Panc1 (cell line): ENCODE results near the gene TRMT61B. TPM values are rescaled to one million over a fixed set of nuclear protein-coding genes. Genes with fewer than 3 reads are reported as not detected.

ENCODE experiments used
- ATAC-seq: fragments of 200-7000 bp; cut with Tn5 transposase; 2 replicates; pipeline ENCODE4 v1.9.1; 2020; ENCODE audit warnings: mild to moderate bottlenecking, moderate library complexity
- BruUV-seq: library from RNA; stranded (reverse); fragments of 400-500 nt; replicated peaks from 2 replicates; lab custom pipeline; 2021; lab: Mats Ljungman, UMichigan
- CTCF ChIA-PET: fragments of 300-600 bp; sonication (Branson Sonifier 250); formaldehyde crosslinking; loops from one replicate; lab custom pipeline; 2022; ENCODE audit warnings: antibody characterized with exemption; lab: Charles Lee
- POLR2A ChIA-PET: fragments of 300-600 bp; sonication (Branson Sonifier 250); formaldehyde crosslinking; loops from one replicate; lab custom pipeline; 2022; ENCODE audit warnings: antibody characterized with exemption; lab: Charles Lee
- DNase-seq: peaks from one replicate; pipeline ENCODE4 v3.0.0-alpha.2; 2010; ENCODE audit warnings: low read depth, low spot score
- H3K27ac ChIP-seq: 2 replicates; pipeline ENCODE4 v1.5.1; 2011; ENCODE audit warnings: mild to moderate bottlenecking, low read length, inconsistent platforms
- H3K27me3 ChIP-seq: fragments of 200-500 bp; sonication (Bioruptor generic); 2 replicates; pipeline ENCODE4 v1.6.0; 2014; ENCODE audit warnings: low read length, inconsistent platforms; ENCODE audit not compliant: control insufficient read depth, insufficient read depth
- H3K36me3 ChIP-seq: fragments of 200-500 bp; sonication (Bioruptor generic); 2 replicates; pipeline ENCODE4 v1.5.1; 2014; ENCODE audit warnings: inconsistent platforms, mild to moderate bottlenecking, low read length, moderate library complexity; ENCODE audit not compliant: control insufficient read depth, insufficient read depth
- H3K4me1 ChIP-seq: 2 replicates; pipeline ENCODE4 v1.5.1; 2011; ENCODE audit warnings: inconsistent platforms, mild to moderate bottlenecking, low read length, moderate library complexity; ENCODE audit not compliant: control insufficient read depth, insufficient read depth
- H3K4me3 ChIP-seq, 2 experiments: 2 replicates each; pipeline ENCODE4 v1.5.1; 2011 to 2012; ENCODE audit warnings: low read depth in 2 of 2, low read length in 2 of 2, mild to moderate bottlenecking in 2 of 2, inconsistent platforms in 1 of 2, moderate library complexity in 1 of 2
- H3K9me3 ChIP-seq: fragments of 200-500 bp; sonication (Bioruptor generic); 2 replicates; pipeline ENCODE4 v1.5.1; 2014; ENCODE audit warnings: low read depth, mild to moderate bottlenecking, inconsistent platforms, low read length, moderate library complexity; ENCODE audit not compliant: control insufficient read depth, insufficient read depth
- CTCF ChIP-seq: fragments of 450-650 bp; IDR thresholded peaks from 2 replicates; pipeline ENCODE4 v1.5.1; 2017; ENCODE audit warnings: mild to moderate bottlenecking
- POLR2AphosphoS5 ChIP-seq: IDR thresholded peaks from 2 replicates; pipeline ENCODE4 v1.6.1; 2012; ENCODE audit warnings: mild to moderate bottlenecking, low read depth, low read length, moderate library complexity
- SIN3A ChIP-seq: IDR thresholded peaks from 2 replicates; pipeline ENCODE4 v1.6.1; 2012; ENCODE audit warnings: low read depth, mild to moderate bottlenecking, low read length, moderate library complexity, borderline replicate concordance; ENCODE audit not compliant: insufficient read depth
- TCF7L2 ChIP-seq: IDR thresholded peaks from 2 replicates; pipeline ENCODE4 v1.6.1; 2011; ENCODE audit warnings: mild to moderate bottlenecking, low read depth, low read length, inconsistent platforms
- in situ Hi-C: cut with HindIII; loops from 2 replicates; pipeline ENCODE4 v1.10.0; 2016; ENCODE audit warnings: low sequenced_read_pairs, low pct_unique_long_range_greater_than_20kb
- intact Hi-C: fragments of 100-400 bp; cut with micrococcal nuclease; formaldehyde crosslinking; loops from one replicate; pipeline ENCODE4 v1.10.0; 2022; ENCODE audit not compliant: unreplicated experiment
- total RNA-seq: library from RNA; stranded (reverse); gene quantifications from one replicate; pipeline ENCODE4 v1.2.1, GENCODE V29; 2021; ENCODE audit not compliant: unreplicated experiment
- TF ChIP-seq, protein P1 (sequence below), 2 experiments: IDR thresholded peaks; 2 replicates each; pipeline ENCODE4 v1.6.1; 2011 to 2012; ENCODE audit warnings: low read depth in 2 of 2, control low read depth in 1 of 2, low read length in 1 of 2, mild to moderate bottlenecking in 1 of 2, moderate library complexity in 1 of 2; ENCODE audit not compliant: insufficient read depth in 1 of 2

The TRMT61B gene
- total RNA-seq, 1 experiment from 2014 or later = 14.3 TPM

- H3K4me3 ChIP-seq = no peak overlapping the region
- ChIA-PET CTCF (no interaction called here), POLR2A (interaction anchor here (0.6 kb wide), 3 partner anchors 9 to 72 kb away, joined by 3 to 4 read pairs (median 3); no protein-coding TSS in a partner anchor)
- no peak for ATAC-seq
- H3K27me3 ChIP-seq = no peaks in the 10 kb centered on the region
- no peaks in the 10 kb centered on the region for H3K36me3 ChIP-seq
- no TSS peak for BruUV-seq
- intact Hi-C loops (no loop called here), in situ Hi-C loops (no loop called here)
- H3K4me1 ChIP-seq = no peaks in the 10 kb centered on the region
- DNase-seq = no peak
- no peak overlapping the region for H3K27ac ChIP-seq
- H3K9me3 ChIP-seq = no peaks in the 10 kb centered on the region
- TF ChIP-seq CTCF = no peak
- TF ChIP-seq SIN3A = no peak
- TF ChIP-seq POLR2AphosphoS5 = no peak
- TF ChIP-seq, protein P1, sequence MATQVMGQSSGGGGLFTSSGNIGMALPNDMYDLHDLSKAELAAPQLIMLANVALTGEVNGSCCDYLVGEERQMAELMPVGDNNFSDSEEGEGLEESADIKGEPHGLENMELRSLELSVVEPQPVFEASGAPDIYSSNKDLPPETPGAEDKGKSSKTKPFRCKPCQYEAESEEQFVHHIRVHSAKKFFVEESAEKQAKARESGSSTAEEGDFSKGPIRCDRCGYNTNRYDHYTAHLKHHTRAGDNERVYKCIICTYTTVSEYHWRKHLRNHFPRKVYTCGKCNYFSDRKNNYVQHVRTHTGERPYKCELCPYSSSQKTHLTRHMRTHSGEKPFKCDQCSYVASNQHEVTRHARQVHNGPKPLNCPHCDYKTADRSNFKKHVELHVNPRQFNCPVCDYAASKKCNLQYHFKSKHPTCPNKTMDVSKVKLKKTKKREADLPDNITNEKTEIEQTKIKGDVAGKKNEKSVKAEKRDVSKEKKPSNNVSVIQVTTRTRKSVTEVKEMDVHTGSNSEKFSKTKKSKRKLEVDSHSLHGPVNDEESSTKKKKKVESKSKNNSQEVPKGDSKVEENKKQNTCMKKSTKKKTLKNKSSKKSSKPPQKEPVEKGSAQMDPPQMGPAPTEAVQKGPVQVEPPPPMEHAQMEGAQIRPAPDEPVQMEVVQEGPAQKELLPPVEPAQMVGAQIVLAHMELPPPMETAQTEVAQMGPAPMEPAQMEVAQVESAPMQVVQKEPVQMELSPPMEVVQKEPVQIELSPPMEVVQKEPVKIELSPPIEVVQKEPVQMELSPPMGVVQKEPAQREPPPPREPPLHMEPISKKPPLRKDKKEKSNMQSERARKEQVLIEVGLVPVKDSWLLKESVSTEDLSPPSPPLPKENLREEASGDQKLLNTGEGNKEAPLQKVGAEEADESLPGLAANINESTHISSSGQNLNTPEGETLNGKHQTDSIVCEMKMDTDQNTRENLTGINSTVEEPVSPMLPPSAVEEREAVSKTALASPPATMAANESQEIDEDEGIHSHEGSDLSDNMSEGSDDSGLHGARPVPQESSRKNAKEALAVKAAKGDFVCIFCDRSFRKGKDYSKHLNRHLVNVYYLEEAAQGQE (IDR thresholded peaks at IDR 0.05; ENCODE audit: insufficient read depth in 1 of 2, low read depth in 2 of 2, low read length in 1 of 2) = no peak
- TF ChIP-seq TCF7L2 = no peak
These were observed 34.3 kb downstream of the TRMT61B start for GRCh38 chr2:28835781-28836180.

DNA sequence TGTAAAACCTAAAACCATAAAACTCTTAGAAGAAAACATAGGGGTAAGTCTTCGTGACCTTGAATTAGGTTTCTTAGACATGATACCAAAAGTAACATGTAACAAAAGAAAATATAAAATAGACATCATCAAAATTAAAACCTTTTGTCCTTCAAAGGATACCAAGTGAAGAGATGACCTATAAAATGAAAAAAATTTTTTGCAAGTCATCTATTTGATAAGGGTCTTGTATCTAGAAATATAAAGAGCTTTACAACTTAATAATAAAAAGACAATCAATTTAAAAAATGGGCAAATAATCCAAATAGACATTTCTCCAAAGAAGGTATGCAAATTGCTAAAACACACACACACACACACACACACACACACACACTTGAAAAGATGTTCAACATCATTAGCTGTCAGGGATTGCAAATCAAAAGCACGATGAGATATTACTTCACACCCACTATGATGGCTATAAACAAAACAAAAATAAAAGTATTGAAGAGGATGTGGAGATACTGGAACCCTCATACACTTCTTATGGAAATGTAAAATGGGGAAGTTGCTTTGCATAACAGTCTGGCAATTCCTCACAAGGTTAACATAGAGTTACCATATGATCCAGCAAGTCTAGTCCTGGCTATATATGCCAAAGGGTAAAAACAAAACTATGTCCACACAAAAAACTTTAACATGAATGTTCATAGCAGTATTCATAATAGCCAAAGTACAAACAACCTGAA is 36.2 kb downstream of the TRMT61B start:
- Histone ChIP-seq H3K27me3 (no peaks in the 10 kb centered on the region), H3K4me1 (no peaks in the 10 kb centered on the region), H3K4me3 (no peak overlapping the region), H3K36me3 (no peaks in the 10 kb centered on the region), H3K9me3 (no peaks in the 10 kb centered on the region), H3K27ac (no peak overlapping the region)
- CTCF ChIA-PET = no interaction called here
- intact Hi-C loops (no loop called here), in situ Hi-C loops (no loop called here)
- DNase-seq (no peak), ATAC-seq (no peak)
- BruUV-seq = no TSS peak
- TF ChIP-seq CTCF = no peak
- TF ChIP-seq, protein P1 (IDR thresholded peaks at IDR 0.05; ENCODE audit: insufficient read depth in 1 of 2, low read depth in 2 of 2, low read length in 1 of 2) = no peak
- no peak for TF ChIP-seq SIN3A
- no peak for TF ChIP-seq POLR2AphosphoS5
- no peak for TF ChIP-seq TCF7L2
- POLR2A ChIA-PET = no interaction called here
